ENCODE data around the gene PSME3IP1. TPM values are rescaled to one million over a fixed set of nuclear protein-coding genes. Genes with fewer than 3 reads are reported as not detected.

The PSME3IP1 gene, protein sequence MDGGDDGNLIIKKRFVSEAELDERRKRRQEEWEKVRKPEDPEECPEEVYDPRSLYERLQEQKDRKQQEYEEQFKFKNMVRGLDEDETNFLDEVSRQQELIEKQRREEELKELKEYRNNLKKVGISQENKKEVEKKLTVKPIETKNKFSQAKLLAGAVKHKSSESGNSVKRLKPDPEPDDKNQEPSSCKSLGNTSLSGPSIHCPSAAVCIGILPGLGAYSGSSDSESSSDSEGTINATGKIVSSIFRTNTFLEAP
- 57.0 and 75.9 TPM in 2 replicates for total RNA-seq

DNA sequence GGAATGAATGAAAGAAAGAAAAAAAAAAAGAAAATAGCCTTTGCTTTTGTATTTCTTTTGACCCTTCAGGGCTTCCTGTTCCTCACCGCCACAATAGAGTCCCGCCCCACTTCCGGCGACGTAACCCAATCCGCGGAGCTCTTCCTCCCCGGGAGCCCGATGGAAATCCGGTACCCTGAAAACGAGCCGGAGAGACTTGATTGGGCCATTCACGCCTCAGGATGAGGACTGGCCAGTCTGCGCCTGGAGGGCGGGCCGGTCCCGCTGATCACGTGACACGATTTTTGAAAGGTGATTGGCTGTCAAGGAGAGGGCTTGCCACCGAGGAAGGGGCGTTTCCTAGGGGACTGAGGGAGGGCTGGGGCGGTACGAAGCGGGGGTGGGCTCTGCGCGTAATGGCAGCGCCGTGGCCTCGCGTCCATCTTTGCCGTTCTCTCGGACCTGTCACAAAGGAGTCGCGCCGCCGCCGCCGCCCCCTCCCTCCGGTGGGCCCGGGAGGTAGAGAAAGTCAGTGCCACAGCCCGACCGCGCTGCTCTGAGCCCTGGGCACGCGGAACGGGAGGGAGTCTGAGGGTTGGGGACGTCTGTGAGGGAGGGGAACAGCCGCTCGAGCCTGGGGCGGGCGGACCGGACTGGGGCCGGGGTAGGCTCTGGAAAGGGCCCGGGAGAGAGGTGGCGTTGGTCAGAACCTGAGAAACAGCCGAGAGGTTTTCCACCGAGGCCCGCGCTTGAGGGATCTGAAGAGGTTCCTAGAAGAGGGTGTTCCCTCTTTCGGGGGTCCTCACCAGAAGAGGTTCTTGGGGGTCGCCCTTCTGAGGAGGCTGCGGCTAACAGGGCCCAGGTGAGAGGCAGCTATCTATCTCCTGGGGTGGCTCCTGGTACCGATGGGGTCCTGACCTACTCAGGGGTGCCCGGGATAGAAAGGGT is at the start of gene PSME3IP1, which contains the start of gene RSPRY1:
TSS of gene PSME3IP1 (minus strand) at position 95 of the 927 bp plus-strand sequence. CDS start 12,185 bp downstream, outside the sequence.
TSS of gene RSPRY1 (plus strand) at position 385 of the 927 bp plus-strand sequence. CDS start 18,330 bp downstream, outside the sequence.

Other genes starting within 250 kb of the PSME3IP1 start
- gene CETP, start 224.1 kb downstream of the PSME3IP1 start, total RNA-seq: not detected in 2 replicates
- gene NLRC5, start 196.5 kb downstream of the PSME3IP1 start, total RNA-seq: 20.6 and 25.3 TPM in 2 replicates
- gene CPNE2, start 93.5 kb downstream of the PSME3IP1 start, total RNA-seq: 14.7 and 14.9 TPM in 2 replicates
- gene RSPRY1, start 290 bp upstream of the PSME3IP1 start, total RNA-seq: 71.9 and 77.4 TPM in 2 replicates
- gene ARL2BP, start 59.2 kb upstream of the PSME3IP1 start, total RNA-seq: 131 and 145 TPM in 2 replicates
- under 0.01 TPM in 2 replicates for gene PLLP, start 98.6 kb upstream of the PSME3IP1 start, total RNA-seq
- gene CCL22, start 172.7 kb upstream of the PSME3IP1 start, total RNA-seq: not detected in 2 replicates
- gene CX3CL1, start 186.5 kb upstream of the PSME3IP1 start, total RNA-seq: 0.65 and 1.5 TPM in 2 replicates
- gene CCL17, start 218.7 kb upstream of the PSME3IP1 start, total RNA-seq: not detected in 2 replicates

Measured in articular chondrocyte of knee joint (primary cell).